GM19455 (cell line): ENCODE measurements around the gene GABBR2.

ENCODE experiments used
- ATAC-seq: cut with Tn5 transposase; IDR thresholded peaks from one replicate; pipeline ENCODE4 v1.9.1; 2021; ENCODE audit not compliant: unreplicated experiment

The GABBR2 gene

GRCh38 chr9:98359569-98359968 lies 349.2 kb downstream of the GABBR2 start:
- no peak for ATAC-seq

- no peak for ATAC-seq
These were observed 350.7 kb downstream of the GABBR2 start for GRCh38 chr9:98357921-98358535.

GRCh38 chr9:98356953-98357690 lies 351.6 kb downstream of the GABBR2 start:
- no peak for ATAC-seq

- no peak for ATAC-seq
These were observed 352.4 kb downstream of the GABBR2 start for GRCh38 chr9:98356326-98356725.

GRCh38 chr9:98351370-98351769 lies 357.4 kb downstream of the GABBR2 start:
- no peak for ATAC-seq

GRCh38 chr9:98347642-98348041 lies 361.1 kb downstream of the GABBR2 start:
- no peak for ATAC-seq

GRCh38 chr9:98345011-98345410 lies 363.7 kb downstream of the GABBR2 start:
- ATAC-seq: no peak

GRCh38 chr9:98344581-98344980 lies 364.2 kb downstream of the GABBR2 start:
- no peak for ATAC-seq

GRCh38 chr9:98342820-98343210 lies 365.9 kb downstream of the GABBR2 start:
- ATAC-seq: no peak

GRCh38 chr9:98342098-98342819 lies 366.5 kb downstream of the GABBR2 start:
- no peak for ATAC-seq

- ATAC-seq: no peak
These were observed 367.3 kb downstream of the GABBR2 start for GRCh38 chr9:98341157-98342097.

GRCh38 chr9:98339987-98340800 lies 368.5 kb downstream of the GABBR2 start:
- ATAC-seq: no peak

- no peak for ATAC-seq
These were observed 373.1 kb downstream of the GABBR2 start for GRCh38 chr9:98335661-98336060.

- ATAC-seq: no peak
These were observed 373.9 kb downstream of the GABBR2 start for GRCh38 chr9:98334796-98335195.

GRCh38 chr9:98333703-98334582 lies 374.8 kb downstream of the GABBR2 start:
- no peak for ATAC-seq

GRCh38 chr9:98332405-98332831 lies 376.3 kb downstream of the GABBR2 start:
- ATAC-seq: no peak

GRCh38 chr9:98331536-98332259 lies 377.0 kb downstream of the GABBR2 start:
- ATAC-seq: no peak

- ATAC-seq: no peak
These were observed 377.9 kb downstream of the GABBR2 start for GRCh38 chr9:98330831-98331230.
